Neural cell (in vitro differentiated cells): ENCODE measurements around the gene CCDC82.

Experiments used
- CTCF ChIP-seq: fragments of 450-650 bp; IDR thresholded peaks from 2 replicates; pipeline ENCODE4 v1.5.1; 2014; ENCODE audit warnings: antibody characterized with exemption, mild to moderate bottlenecking, moderate library complexity; ENCODE audit not compliant: poor library complexity, severe bottlenecking
- EP300 ChIP-seq: fragments of 450-650 bp; conservative IDR thresholded peaks from 2 replicates; pipeline ENCODE4 v1.6.1; 2014; ENCODE audit warnings: antibody characterized with exemption, mild to moderate bottlenecking, moderate library complexity; ENCODE audit not compliant: poor library complexity, severe bottlenecking
- EZH2 ChIP-seq: fragments of 200-600, 300-800 bp; shearing (Covaris generic), sonication (generic); IDR thresholded peaks from 2 replicates; pipeline ENCODE4 v1.6.1; 2014; ENCODE audit warnings: antibody characterized with exemption, low read length, borderline replicate concordance, mild to moderate bottlenecking; ENCODE audit not compliant: insufficient read depth, poor library complexity, severe bottlenecking
- POLR2AphosphoS5 ChIP-seq: IDR thresholded peaks from 2 replicates; pipeline ENCODE4 v1.6.1; 2012
- RAD21 ChIP-seq: fragments of 450-650 bp; conservative IDR thresholded peaks from 2 replicates; pipeline ENCODE4 v1.6.1; 2014; ENCODE audit warnings: antibody characterized with exemption, mild to moderate bottlenecking, moderate library complexity
- REST ChIP-seq: IDR thresholded peaks from 2 replicates; pipeline ENCODE4 v1.6.1; 2012; ENCODE audit warnings: borderline replicate concordance
- TAF1 ChIP-seq: IDR thresholded peaks from 2 replicates; pipeline ENCODE4 v1.6.1; 2012; ENCODE audit warnings: low read depth

GRCh38 chr11:96357794-96358193 lies 31.9 kb downstream of the CCDC82 start:
- no peak for TF ChIP-seq POLR2AphosphoS5
- TF ChIP-seq REST = no peak
- TF ChIP-seq CTCF = no peak
- TF ChIP-seq EP300 = no peak
- TF ChIP-seq EZH2 = no peak
- TF ChIP-seq RAD21 = no peak
- TF ChIP-seq TAF1 = no peak
